Lower leg skin (tissue), 3 donors: Measurements from ENCODE around the gene EEFSEC.

Source experiments
- CTCF ChIP-seq, 3 donors: fragments of 450-650 bp; IDR thresholded peaks; one replicate each; pipeline ENCODE4 v1.5.1; 2016; ENCODE audit warnings: antibody characterized with exemption in 3 of 3, mild to moderate bottlenecking in 3 of 3, moderate library complexity in 2 of 3
- POLR2A ChIP-seq, 2 donors: fragments of 450-650 bp; IDR thresholded peaks; one replicate each; pipeline ENCODE4 v1.6.1; 2016 to 2017; ENCODE audit warnings: antibody characterized with exemption in 2 of 2, mild to moderate bottlenecking in 1 of 2, moderate library complexity in 1 of 2

DNA sequence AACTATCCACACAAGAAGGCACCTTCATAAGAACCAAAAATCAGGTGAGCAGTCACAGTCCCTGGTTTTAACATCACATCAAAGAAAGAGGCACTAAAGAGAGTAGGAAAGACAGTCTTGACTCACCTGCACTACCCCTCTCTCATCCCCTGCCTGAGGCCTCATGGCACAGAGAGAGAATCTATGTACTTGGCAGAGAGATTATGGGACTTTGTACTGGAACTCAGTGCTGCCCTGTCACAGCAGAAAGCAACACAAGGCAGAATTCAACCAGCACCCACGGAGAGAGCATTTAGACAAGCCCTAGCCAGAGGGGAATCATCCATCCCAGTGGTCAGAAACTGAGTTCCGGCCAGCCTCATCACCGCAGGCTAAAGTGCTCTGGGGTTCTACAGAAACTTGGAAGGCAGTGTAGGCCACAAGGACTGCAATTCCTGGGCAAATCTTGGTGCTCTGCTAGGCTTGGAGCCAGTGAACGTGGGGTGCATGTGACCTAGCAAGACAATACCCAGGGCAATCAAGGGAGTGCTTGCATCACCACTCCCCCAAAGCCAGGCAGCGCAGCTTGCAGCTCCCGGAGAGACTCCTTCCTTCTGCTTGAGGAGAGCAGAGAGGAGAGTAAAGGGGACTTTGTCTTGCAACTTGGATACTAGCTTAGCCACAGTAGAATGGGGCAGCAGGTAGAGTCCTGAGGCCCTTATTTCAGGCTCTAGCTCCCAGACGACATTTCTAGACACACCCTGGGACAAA, 21.2 kb upstream of the EEFSEC start:
- TF ChIP-seq CTCF (IDR thresholded peaks at IDR 0.05) (no peak), POLR2A (IDR thresholded peaks at IDR 0.05) (no peak)
